GM12878 (cell line): ENCODE data around the gene ANK3. TPM values are rescaled to one million over a fixed set of nuclear protein-coding genes. Genes with fewer than 3 reads are reported as not detected.

ENCODE experiments used
- ATAC-seq: fragments of 200-7000 bp; cut with Tn5 transposase; 3 replicates; pipeline ENCODE4 v1.9.1; 2020; ENCODE audit warnings: mild to moderate bottlenecking, moderate library complexity
- BruUV-seq: library from RNA; stranded (reverse); fragments of 400-500 nt; replicated peaks from 2 replicates; lab custom pipeline; 2021; lab: Mats Ljungman, UMichigan
- CTCF ChIA-PET: fragments of 300-600 bp; sonication (Branson Sonifier 250); formaldehyde crosslinking; extraction: SDS; loops from one replicate; lab custom pipeline; 2021; ENCODE audit warnings: inconsistent platforms; lab: Yijun Ruan, JAX
- POLR2A ChIA-PET: fragments of 350-600 bp; formaldehyde crosslinking; extraction: SDS; loops from one replicate; lab custom pipeline; 2021; ENCODE audit warnings: inconsistent platforms; lab: Charles Lee
- RAD21 ChIA-PET: fragments of 300-600 bp; sonication (Branson Sonifier 250); formaldehyde crosslinking; loops from one replicate; lab custom pipeline; 2023; ENCODE audit warnings: antibody characterized with exemption; ENCODE audit not compliant: unreplicated experiment; lab: Charles Lee
- SMC1A ChIA-PET: fragments of 300-600 bp; sonication (Branson Sonifier 250); formaldehyde crosslinking; loops from one replicate; lab custom pipeline; 2023; ENCODE audit not compliant: unreplicated experiment, uncharacterized antibody; lab: Charles Lee
- DNase-seq: peaks from one replicate; pipeline ENCODE4 v3.0.0-alpha.2; 2011; ENCODE audit warnings: low read depth, low spot score
- FAIRE-seq: peaks from 3 replicates; lab custom pipeline; 2011; peaks lifted over from hg19 to GRCh38; lab: Jason Lieb, UNC
- H2AFZ ChIP-seq: 2 replicates; pipeline ENCODE4 v1.6.0; 2011; ENCODE audit warnings: low read depth, low read length, control low read depth; ENCODE audit not compliant: control insufficient read depth
- H3K27ac ChIP-seq: 2 replicates; pipeline ENCODE4 v1.5.1; 2011; ENCODE audit warnings: control low read depth; ENCODE audit not compliant: control insufficient read depth, insufficient read depth
- H3K27me3 ChIP-seq, 2 experiments: replicated peaks in 1 of 2; 2 replicates each; pipeline versions ENCODE4 v1.6.0 to v1.6.1; 2011; ENCODE audit warnings: low read length in 1 of 2; ENCODE audit not compliant: control insufficient read depth in 2 of 2, insufficient read depth in 2 of 2
- H3K36me3 ChIP-seq, 2 experiments: 2 replicates each; pipeline ENCODE4 v1.5.1; 2011; ENCODE audit warnings: low read length in 1 of 2; ENCODE audit not compliant: control insufficient read depth in 2 of 2, insufficient read depth in 2 of 2
- H3K4me1 ChIP-seq: 2 replicates; pipeline ENCODE4 v1.6.1; 2011; ENCODE audit warnings: mild to moderate bottlenecking, low read length, moderate library complexity, mixed read lengths; ENCODE audit not compliant: control insufficient read depth, insufficient read depth
- H3K4me2 ChIP-seq: 2 replicates; pipeline ENCODE4 v1.6.0; 2011; ENCODE audit warnings: control low read depth; ENCODE audit not compliant: control insufficient read depth, insufficient read depth
- H3K4me3 ChIP-seq: fragments of 200-600 bp; sonication (generic); 2 replicates; pipeline ENCODE4 v1.5.1; 2016
- H3K79me2 ChIP-seq: 2 replicates; pipeline ENCODE4 v1.6.0; 2011; ENCODE audit warnings: low read length; ENCODE audit not compliant: control insufficient read depth, insufficient read depth
- H3K9ac ChIP-seq: 2 replicates; pipeline ENCODE4 v1.8.0; 2011; ENCODE audit warnings: low read length, control low read depth, mixed read lengths; ENCODE audit not compliant: control insufficient read depth, insufficient read depth
- H3K9me3 ChIP-seq: replicated peaks from 3 replicates; pipeline ENCODE4 v1.5.1; 2011; ENCODE audit warnings: mild to moderate bottlenecking, low read length; ENCODE audit not compliant: control insufficient read depth, insufficient read depth
- H4K20me1 ChIP-seq: 2 replicates; pipeline ENCODE4 v1.6.0; 2011; ENCODE audit not compliant: control insufficient read depth, insufficient read depth
- ATF7 ChIP-seq: fragments of 450-650 bp; IDR thresholded peaks from 2 replicates; pipeline ENCODE4 v1.6.1; 2016; ENCODE audit warnings: low read depth, mild to moderate bottlenecking
- BCLAF1 ChIP-seq: fragments of 450-650 bp; IDR thresholded peaks from 2 replicates; pipeline ENCODE4 v1.6.1; 2017; ENCODE audit warnings: antibody characterized with exemption, mild to moderate bottlenecking, moderate library complexity
- CBX3 ChIP-seq: fragments of 200-600 bp; sonication (generic); IDR thresholded peaks from 2 replicates; pipeline ENCODE4 v1.6.1; 2016; ENCODE audit warnings: low read depth, borderline replicate concordance
- EGR1 ChIP-seq, 2 experiments: IDR thresholded peaks; 1 replicate in 1 of 2; 2 replicates in 1 of 2; pipeline ENCODE4 v1.6.1; 2011 to 2012; ENCODE audit warnings: low read depth in 2 of 2, low read length in 2 of 2, borderline replicate concordance in 1 of 2, mild to moderate bottlenecking in 1 of 2, moderate library complexity in 1 of 2
- ETV6 ChIP-seq, 2 experiments: fragments of 450-650 bp in 1 of 2; IDR thresholded peaks in 1 of 2; conservative IDR thresholded peaks in 1 of 2; 2 replicates each; pipeline ENCODE4 v1.6.1; 2014; ENCODE audit warnings: antibody characterized with exemption in 1 of 2, borderline replicate concordance in 1 of 2, low read depth in 1 of 2, mild to moderate bottlenecking in 1 of 2, moderate library complexity in 1 of 2
- NFYB ChIP-seq: IDR thresholded peaks from 2 replicates; pipeline ENCODE4 v1.6.1; 2011; ENCODE audit warnings: low read depth, mild to moderate bottlenecking, low read length, improper control_type of control experiment, moderate library complexity; ENCODE audit not compliant: insufficient read depth
- PKNOX1 ChIP-seq: fragments of 450-650 bp; IDR thresholded peaks from 2 replicates; pipeline ENCODE4 v1.6.1; 2016; ENCODE audit warnings: mild to moderate bottlenecking
- SRF ChIP-seq, 2 experiments: IDR thresholded peaks; 2 replicates each; pipeline ENCODE4 v1.6.1; 2011; ENCODE audit warnings: low read depth in 2 of 2, low read length in 2 of 2, mild to moderate bottlenecking in 1 of 2, moderate library complexity in 1 of 2
- TCF7 ChIP-seq: IDR thresholded peaks from 2 replicates; pipeline ENCODE4 v1.6.1; 2014; ENCODE audit warnings: antibody characterized with exemption, borderline replicate concordance
- YY1 ChIP-seq: IDR thresholded peaks from 2 replicates; pipeline ENCODE4 v1.6.1; 2011; ENCODE audit warnings: low read depth, mild to moderate bottlenecking, low read length
- ZNF274 ChIP-seq: IDR thresholded peaks from one replicate; pipeline ENCODE4 v1.8.0; 2011; ENCODE audit not compliant: insufficient read length, insufficient read depth
- WGBS: methylation state at CpG from one replicate; pipeline ENCODE4 v1.1.6; 2016; ENCODE audit warnings: low lambda C conversion rate; ENCODE audit not compliant: insufficient replicate concordance, insufficient coverage; ENCODE audit errors: missing lambda C conversion rate; 5-methylcytosine and 5-hydroxymethylcytosine counted together
- in situ Hi-C: fragments of 300-500 bp; cut with MboI; formaldehyde crosslinking; loops from 9 replicates; pipeline ENCODE4 v1.14.3; 2018; ENCODE audit warnings: mixed read lengths
- intact Hi-C: fragments of 100-400 bp; cut with micrococcal nuclease; formaldehyde crosslinking; loops from one replicate; pipeline ENCODE4 v1.14.2; 2022; ENCODE audit not compliant: unreplicated experiment
- polyA plus RNA-seq, 11 experiments: library from polyadenylated mRNA; depleted of rRNA in 4 of 11; unstranded in 6 of 11; stranded (reverse) in 5 of 11; fragments of >200 nt; fragmentation: Nextera tagmentation in 4 of 11; fragmentation: Illumina TruSeq in 1 of 11; extraction: Ambion mirVana in 4 of 11; extraction: Trizol in 1 of 11; gene quantifications; 1 replicate in 1 of 11; 2 replicates in 10 of 11; pipeline versions ENCODE4 v1.2.1 to v1.2.3, GENCODE V29; 2011 to 2016; ENCODE audit warnings: inconsistent platforms in 2 of 11, missing spikeins in 2 of 11, low read depth in 1 of 11
- total RNA-seq, 4 experiments: library from RNA; depleted of rRNA in 3 of 4; stranded (reverse); fragments of >200 nt in 3 of 4; fragmentation: Illumina TruSeq in 1 of 4; extraction: Trizol in 1 of 4; gene quantifications; 2 replicates each; pipeline versions ENCODE4 v1.2.1 to v1.2.3, GENCODE V29; 2013 to 2021

ANK3 gene
- total and polyA plus RNA-seq, 10 of the 15 experiments (the other 5 are each of a cell fraction or from before 2014, with no cell fraction given), result 0.06 to 0.82 (median 0.20) TPM; not detected in 2

DNA sequence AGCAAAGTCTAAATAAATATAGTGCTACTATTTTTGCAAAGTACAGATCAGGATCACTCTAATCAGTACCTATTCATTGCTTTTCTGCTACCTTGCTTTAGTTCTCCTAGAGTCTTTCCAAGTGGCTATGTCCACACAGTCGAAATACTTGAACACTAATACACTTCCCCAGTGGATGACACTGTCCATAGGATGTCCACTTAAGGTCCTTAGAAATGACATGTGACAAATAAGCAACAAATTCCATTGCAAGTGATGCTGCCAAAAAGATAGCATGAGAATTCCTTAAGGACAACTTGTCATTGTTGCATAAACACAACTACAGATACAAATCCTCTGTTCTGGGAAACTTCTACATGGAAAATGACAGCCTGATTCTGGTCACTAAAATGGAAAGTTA, 93.6 kb downstream of the ANK3 start:
- ChIA-PET POLR2A (no interaction called here), RAD21 (no interaction called here), CTCF (no interaction called here), SMC1A (no interaction called here)
- H3K4me3 ChIP-seq, result no peak overlapping the region
- intact Hi-C loops (no loop called here), in situ Hi-C loops (no loop called here)
- DNase-seq (no peak), FAIRE-seq (no peak), ATAC-seq (no peak)
- H3K4me2 ChIP-seq, result no peak overlapping the region
- H2AFZ ChIP-seq, result no peak overlapping the region
- H3K4me1 ChIP-seq, result no peaks in the 10 kb centered on the region
- H3K27me3 ChIP-seq, result no peaks in the 10 kb centered on the region; a peak in 1 of 4 replicates
- no peaks in the 10 kb centered on the region for H3K79me2 ChIP-seq
- TF ChIP-seq BCLAF1 (no peak), EGR1 (IDR thresholded peaks at IDR 0.05; ENCODE audit: borderline replicate concordance in 1 of 2, low read depth in 2 of 2, low read length in 2 of 2) (no peak), CBX3 (no peak), NFYB (no peak), ZNF274 (no peak), TCF7 (no peak), ATF7 (no peak), YY1 (no peak), ETV6 (conservative IDR thresholded peaks at IDR 0.05 in 1 of 2, IDR thresholded peaks at IDR 0.05 in 1 of 2; ENCODE audit: borderline replicate concordance in 1 of 2, low read depth in 1 of 2) (no peak), PKNOX1 (no peak), SRF (IDR thresholded peaks at IDR 0.05; ENCODE audit: low read depth in 2 of 2, low read length in 2 of 2) (no peak)
- no peaks in the 10 kb centered on the region for H4K20me1 ChIP-seq
- no peaks in the 10 kb centered on the region for H3K36me3 ChIP-seq
- no peak overlapping the region for H3K9ac ChIP-seq
- no TSS peak for BruUV-seq
- H3K27ac ChIP-seq, result no peak overlapping the region
- no peaks in the 10 kb centered on the region for H3K9me3 ChIP-seq
- WGBS, result 0% methylated on average over 1 of the region's 1 CpG
